Mesendoderm (in vitro differentiated cells): ENCODE measurements around the gene ISLR.

Experiments used
- DNase-seq: peaks from one replicate; pipeline ENCODE4 v3.0.0; 2013
- H2AK5ac ChIP-seq: 2 replicates; pipeline ENCODE4 v1.6.1; 2013; ENCODE audit warnings: low read length, inconsistent platforms
- H2BK120ac ChIP-seq: 2 replicates; pipeline ENCODE4 v1.6.1; 2013; ENCODE audit warnings: low read depth, mild to moderate bottlenecking, low read length, moderate library complexity, mixed read lengths
- H2BK15ac ChIP-seq: replicated peaks from 2 replicates; pipeline ENCODE4 v1.6.1; 2013; ENCODE audit warnings: low read depth, mild to moderate bottlenecking, moderate library complexity
- H2BK5ac ChIP-seq: 2 replicates; pipeline ENCODE4 v1.6.1; 2013; ENCODE audit warnings: low read length, inconsistent platforms
- H3K18ac ChIP-seq: 2 replicates; pipeline ENCODE4 v1.6.1; 2013; ENCODE audit warnings: mild to moderate bottlenecking, low read length, mixed read lengths
- H3K23ac ChIP-seq: one replicate; pipeline ENCODE4 v1.6.1; 2013; ENCODE audit warnings: low read length
- H3K27ac ChIP-seq: 2 replicates; pipeline ENCODE4 v1.5.1; 2013; ENCODE audit warnings: low read depth, mild to moderate bottlenecking, inconsistent platforms, low read length, moderate library complexity
- H3K27me3 ChIP-seq: 2 replicates; pipeline ENCODE4 v1.6.1; 2013; ENCODE audit warnings: low read length, control low read depth, mild to moderate bottlenecking, inconsistent platforms; ENCODE audit not compliant: insufficient read depth, poor library complexity
- H3K36me3 ChIP-seq: 2 replicates; pipeline ENCODE4 v1.6.1; 2013; ENCODE audit warnings: low read length, inconsistent platforms; ENCODE audit not compliant: control insufficient read depth, insufficient read depth
- H3K4ac ChIP-seq: one replicate; pipeline ENCODE4 v1.6.1; 2013; ENCODE audit warnings: low read depth, mild to moderate bottlenecking, low read length, moderate library complexity
- H3K4me1 ChIP-seq: 2 replicates; pipeline ENCODE4 v1.6.1; 2013; ENCODE audit warnings: low read depth, low read length, inconsistent platforms; ENCODE audit not compliant: control insufficient read depth
- H3K4me2 ChIP-seq: 2 replicates; pipeline ENCODE4 v1.6.1; 2013; ENCODE audit warnings: low read length
- H3K4me3 ChIP-seq: 2 replicates; pipeline ENCODE4 v1.5.1; 2013; ENCODE audit warnings: mild to moderate bottlenecking, low read length
- H3K56ac ChIP-seq: one replicate; pipeline ENCODE4 v1.6.1; 2013; ENCODE audit warnings: low read length
- H3K79me1 ChIP-seq: 2 replicates; pipeline ENCODE4 v1.6.1; 2013; ENCODE audit warnings: low read length, inconsistent platforms
- H3K79me2 ChIP-seq: 2 replicates; pipeline ENCODE4 v1.6.1; 2013; ENCODE audit warnings: mild to moderate bottlenecking, low read length; ENCODE audit not compliant: control insufficient read depth, insufficient read depth
- H3K9ac ChIP-seq: 2 replicates; pipeline ENCODE4 v1.6.1; 2013; ENCODE audit warnings: low read length, inconsistent platforms
- H4K5ac ChIP-seq: one replicate; pipeline ENCODE4 v1.6.1; 2013; ENCODE audit warnings: low read length
- H4K8ac ChIP-seq: one replicate; pipeline ENCODE4 v1.6.1; 2013; ENCODE audit warnings: low read depth, mild to moderate bottlenecking, control low read depth, low read length, moderate library complexity
- WGBS: extraction: QIAGEN DNeasy Blood & Tissue Kit; methylation state at CpG from one replicate; pipeline ENCODE4 v1.1.7; 2013; ENCODE audit warnings: low lambda C conversion rate, missing lambda C conversion rate; ENCODE audit not compliant: insufficient coverage; ENCODE audit errors: extremely low coverage; 5-methylcytosine and 5-hydroxymethylcytosine counted together

ISLR gene

GRCh38 chr15:74179101-74179841 lies 5.8 kb downstream of the ISLR start:
- Histone ChIP-seq H2AK5ac (no peak overlapping the region), H2BK120ac (no peak overlapping the region), H3K23ac (no peak overlapping the region), H3K36me3 (no peaks in the 10 kb centered on the region), H3K4ac (no peak overlapping the region), H4K5ac (no peak overlapping the region), H3K79me2 (no peaks in the 10 kb centered on the region), H3K9ac (no peak overlapping the region), H3K4me3 (no peak overlapping the region), H4K8ac (no peak overlapping the region), H3K27ac (no peak overlapping the region), H3K4me2 (no peak overlapping the region), H2BK5ac (no peak overlapping the region), H3K18ac (no peak overlapping the region), H3K27me3 (no peaks in the 10 kb centered on the region), H3K79me1 (no peaks in the 10 kb centered on the region), H3K56ac (no peak overlapping the region), H2BK15ac (no peak overlapping the region), H3K4me1 (no peaks in the 10 kb centered on the region)
- no peak for DNase-seq
- no CpG with 5 or more reads among the region's 13 CpGs for WGBS

GRCh38 chr15:74179983-74180880 lies 6.7 kb downstream of the ISLR start:
- Histone ChIP-seq H3K18ac (no peak overlapping the region), H3K9ac (no peak overlapping the region), H2BK5ac (no peak overlapping the region), H4K5ac (no peak overlapping the region), H3K56ac (no peak overlapping the region), H3K79me2 (no peaks in the 10 kb centered on the region), H2BK120ac (no peak overlapping the region), H4K8ac (no peak overlapping the region), H3K4me3 (no peak overlapping the region), H3K4me2 (no peak overlapping the region), H2AK5ac (no peak overlapping the region), H3K4me1 (no peaks in the 10 kb centered on the region), H3K4ac (no peak overlapping the region), H3K79me1 (no peaks in the 10 kb centered on the region), H3K27me3 (no peaks in the 10 kb centered on the region), H2BK15ac (no peak overlapping the region), H3K27ac (no peak overlapping the region), H3K23ac (no peak overlapping the region), H3K36me3 (no peaks in the 10 kb centered on the region)
- WGBS = no CpG with 5 or more reads among the region's 17 CpGs
- DNase-seq = peak; percentile 28

DNA sequence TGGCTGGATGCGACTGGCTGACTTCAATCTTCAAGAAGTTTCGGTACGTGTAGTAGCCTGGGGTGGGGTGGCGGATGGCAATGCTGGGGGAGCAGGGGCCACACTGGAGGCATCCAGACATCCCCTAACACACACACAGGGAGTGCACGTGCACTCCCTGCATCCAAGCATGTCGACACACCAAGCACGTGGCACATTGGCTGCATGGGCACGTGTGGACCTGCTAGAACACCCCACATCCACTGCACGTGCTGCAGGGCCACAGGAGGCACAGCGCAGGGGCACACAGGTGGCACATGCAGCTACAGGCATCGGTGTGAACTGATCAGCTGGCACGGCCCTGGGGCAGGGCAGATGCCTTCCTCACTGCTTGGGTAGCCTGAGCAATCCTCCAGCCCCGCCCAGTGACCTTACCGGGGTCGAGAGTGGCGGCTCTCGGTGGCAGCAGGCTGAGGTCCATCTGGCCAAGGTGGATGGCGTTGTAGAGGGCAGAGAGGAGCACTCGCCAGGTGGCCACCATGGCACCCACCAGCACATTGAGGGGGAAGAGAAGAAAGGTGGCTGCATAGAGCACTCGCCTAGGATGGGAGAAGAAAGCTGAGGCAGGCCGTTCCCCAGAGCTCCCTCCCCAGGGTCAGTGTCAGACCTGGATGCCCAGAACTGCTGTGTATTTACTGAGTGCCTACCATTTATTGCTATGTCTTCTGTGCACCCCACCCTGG lies 7.5 kb downstream of the ISLR start:
- H2BK5ac ChIP-seq = no peak overlapping the region
- no peak overlapping the region for H4K8ac ChIP-seq
- H3K79me1 ChIP-seq = no peaks in the 10 kb centered on the region
- no peak overlapping the region for H3K56ac ChIP-seq
- no peaks in the 10 kb centered on the region for H3K79me2 ChIP-seq
- no peak overlapping the region for H3K27ac ChIP-seq
- no peak overlapping the region for H3K18ac ChIP-seq
- no peak overlapping the region for H3K4ac ChIP-seq
- no peak overlapping the region for H2BK15ac ChIP-seq
- no peak overlapping the region for H3K4me2 ChIP-seq
- H4K5ac ChIP-seq = no peak overlapping the region
- H3K4me1 ChIP-seq = no peaks in the 10 kb centered on the region
- no peak for DNase-seq
- H2AK5ac ChIP-seq = no peak overlapping the region
- no peaks in the 10 kb centered on the region for H3K36me3 ChIP-seq
- WGBS = no CpG with 5 or more reads among the region's 21 CpGs
- H3K9ac ChIP-seq = no peak overlapping the region
- H3K23ac ChIP-seq = peak overlapping the region; percentile 70
- no peak overlapping the region for H3K4me3 ChIP-seq
- H2BK120ac ChIP-seq = no peak overlapping the region
- H3K27me3 ChIP-seq = no peaks in the 10 kb centered on the region

DNA sequence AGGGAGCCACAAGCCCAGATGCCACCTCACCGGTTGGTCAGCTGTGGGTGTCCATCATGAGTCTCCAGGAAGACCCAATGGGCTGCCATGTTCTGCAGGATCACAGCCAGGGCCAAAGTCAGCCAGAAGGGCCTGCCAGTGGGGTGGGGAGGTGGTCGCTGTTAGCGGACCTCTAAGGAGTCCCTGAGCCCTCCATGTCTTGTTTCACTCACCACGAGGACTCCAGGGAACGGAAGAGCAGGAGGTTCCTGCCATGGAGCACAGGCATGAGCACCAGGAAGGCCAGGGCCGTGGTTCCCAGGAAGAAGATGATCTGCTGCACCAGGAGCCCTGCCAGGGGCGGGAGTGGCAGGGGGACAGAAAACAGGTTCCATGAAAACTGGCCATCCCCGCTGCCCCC lies 8.6 kb downstream of the ISLR start:
- Histone ChIP-seq H4K5ac (no peak overlapping the region), H3K4me1 (no peaks in the 10 kb centered on the region), H3K27ac (no peak overlapping the region), H3K36me3 (no peaks in the 10 kb centered on the region), H3K4me3 (no peak overlapping the region), H2AK5ac (no peak overlapping the region), H2BK15ac (no peak overlapping the region), H4K8ac (no peak overlapping the region), H3K79me2 (no peaks in the 10 kb centered on the region), H3K56ac (no peak overlapping the region), H3K9ac (no peak overlapping the region), H3K27me3 (no peaks in the 10 kb centered on the region), H3K79me1 (no peaks in the 10 kb centered on the region), H3K4me2 (no peak overlapping the region), H3K4ac (no peak overlapping the region), H3K18ac (no peak overlapping the region), H3K23ac (no peak overlapping the region), H2BK120ac (no peak overlapping the region), H2BK5ac (no peak overlapping the region)
- WGBS = no CpG with 5 or more reads among the region's 8 CpGs
- no peak for DNase-seq

DNA sequence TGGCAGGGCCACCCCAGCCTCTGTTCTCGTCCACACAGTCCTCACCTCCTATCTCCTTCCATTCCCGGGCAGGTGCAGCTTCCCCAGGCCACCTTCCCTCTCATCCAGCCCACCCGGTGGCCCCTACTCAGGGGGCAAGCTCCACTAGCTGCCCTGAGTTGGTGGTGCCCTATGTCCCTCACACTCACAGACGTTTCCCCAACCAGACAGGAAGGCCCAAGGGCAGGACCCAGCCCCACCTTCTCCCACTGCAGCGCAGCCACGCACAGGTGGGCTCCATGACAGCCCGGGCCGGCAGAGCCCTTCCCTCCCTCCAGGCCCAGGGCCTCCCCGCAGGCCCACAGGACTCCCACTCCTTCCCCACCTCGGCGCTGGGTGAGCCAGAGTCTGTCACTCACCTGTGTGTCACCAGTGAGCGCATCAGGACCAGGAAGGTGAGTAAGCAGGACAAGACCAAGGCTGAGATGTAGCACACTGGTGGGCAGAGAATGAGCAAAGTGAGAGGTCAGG lies 11.1 kb downstream of the ISLR start:
- Histone ChIP-seq H3K4me3 (no peak overlapping the region), H3K36me3 (no peaks in the 10 kb centered on the region), H2BK120ac (no peak overlapping the region), H4K8ac (no peak overlapping the region), H3K9ac (no peak overlapping the region), H2BK15ac (no peak overlapping the region), H2BK5ac (no peak overlapping the region), H3K4me2 (no peak overlapping the region), H3K23ac (no peak overlapping the region), H4K5ac (no peak overlapping the region), H3K18ac (no peak overlapping the region), H3K79me1 (no peaks in the 10 kb centered on the region), H2AK5ac (no peak overlapping the region), H3K4me1 (no peaks in the 10 kb centered on the region), H3K4ac (no peak overlapping the region), H3K27ac (no peak overlapping the region), H3K79me2 (no peaks in the 10 kb centered on the region), H3K56ac (no peak overlapping the region), H3K27me3 (no peaks in the 10 kb centered on the region)
- no peak for DNase-seq
- no CpG with 5 or more reads among the region's 12 CpGs for WGBS
